HG03521 (cell line): ENCODE measurements around the gene PRR5L.

Experiments used
- ATAC-seq: cut with Tn5 transposase; IDR thresholded peaks from one replicate; pipeline ENCODE4 v1.9.1; 2021; ENCODE audit warnings: mild to moderate bottlenecking, moderate library complexity; ENCODE audit not compliant: unreplicated experiment

PRR5L gene

GRCh38 chr11:36354221-36355003 lies 58.3 kb downstream of the PRR5L start:
- peak; percentile 86 for ATAC-seq

- peak; percentile 47 for ATAC-seq
Measured at GRCh38 chr11:36356201-36356600, 60.1 kb downstream of the PRR5L start.

GRCh38 chr11:36357831-36358230 lies 61.7 kb downstream of the PRR5L start:
- no peak for ATAC-seq

- no peak for ATAC-seq
Measured at GRCh38 chr11:36358436-36358835, 62.3 kb downstream of the PRR5L start.

- ATAC-seq = no peak
Measured at GRCh38 chr11:36360318-36360717, 64.2 kb downstream of the PRR5L start.

GRCh38 chr11:36360826-36361415 lies 64.8 kb downstream of the PRR5L start:
- ATAC-seq = no peak

GRCh38 chr11:36361472-36361871 lies 65.4 kb downstream of the PRR5L start:
- no peak for ATAC-seq

GRCh38 chr11:36361901-36362391 lies 65.9 kb downstream of the PRR5L start:
- ATAC-seq = no peak

GRCh38 chr11:36362902-36363301 lies 66.8 kb downstream of the PRR5L start:
- no peak for ATAC-seq

- ATAC-seq = no peak
Measured at GRCh38 chr11:36363361-36364268, 67.5 kb downstream of the PRR5L start.

GRCh38 chr11:36364551-36365325 lies 68.7 kb downstream of the PRR5L start:
- no peak for ATAC-seq

GRCh38 chr11:36365907-36366306 lies 69.8 kb downstream of the PRR5L start:
- ATAC-seq = no peak

- ATAC-seq = no peak
Measured at GRCh38 chr11:36367806-36368680, 72.0 kb downstream of the PRR5L start.

- no peak for ATAC-seq
Measured at GRCh38 chr11:36371181-36371580, 75.1 kb downstream of the PRR5L start.

- no peak for ATAC-seq
Measured at GRCh38 chr11:36371590-36371989, 75.5 kb downstream of the PRR5L start.

- no peak for ATAC-seq
Measured at GRCh38 chr11:36372101-36372771, 76.1 kb downstream of the PRR5L start.

- no peak for ATAC-seq
Measured at GRCh38 chr11:36373016-36374010, 77.2 kb downstream of the PRR5L start.

- ATAC-seq = no peak
Measured at GRCh38 chr11:36374726-36375125, 78.6 kb downstream of the PRR5L start.
